ENCODE results near the gene ENPP6.

Gene ENPP6

GRCh38 chr4:184196730-184197385 is 20.8 kb downstream of the ENPP6 start:
- no peak for TF ChIP-seq CTCF (IDR thresholded peaks at IDR 0.05; ENCODE audit: control insufficient read depth, insufficient read depth, low read depth, low read length, missing control alignments)
- DNase-seq (ENCODE audit: low read depth), result no peak
- no peak overlapping the region for H3K4me3 ChIP-seq (ENCODE audit: control insufficient read depth, low read depth, low read length)

- H3K4me3 ChIP-seq (ENCODE audit: control insufficient read depth, low read depth, low read length), result no peak overlapping the region
- TF ChIP-seq CTCF (IDR thresholded peaks at IDR 0.05; ENCODE audit: control insufficient read depth, insufficient read depth, low read depth, low read length, missing control alignments), result no peak
- DNase-seq (ENCODE audit: low read depth), result no peak
These were observed 23.8 kb downstream of the ENPP6 start for GRCh38 chr4:184193556-184194525.

DNA sequence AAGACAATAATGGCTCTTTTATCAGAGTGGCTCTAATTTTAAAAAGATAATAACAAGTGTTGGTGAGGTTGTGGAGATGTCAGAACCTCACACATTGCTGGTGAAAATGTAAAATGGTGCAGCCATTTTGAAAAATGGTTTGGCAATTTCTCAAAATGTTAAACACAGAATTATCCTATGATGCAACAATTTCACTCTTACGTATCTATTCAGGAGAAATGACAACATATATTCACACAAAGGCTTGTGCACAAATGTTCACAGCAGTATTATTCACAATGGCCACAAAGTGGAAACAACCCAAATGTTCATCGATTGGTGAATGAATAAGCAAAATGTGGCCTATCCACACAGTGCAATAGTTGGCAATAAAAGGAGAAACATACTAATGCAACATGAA is 24.7 kb downstream of the ENPP6 start:
- no peak for TF ChIP-seq CTCF (IDR thresholded peaks at IDR 0.05; ENCODE audit: control insufficient read depth, insufficient read depth, low read depth, low read length, missing control alignments)
- no peak for DNase-seq (ENCODE audit: low read depth)
- no peak overlapping the region for H3K4me3 ChIP-seq (ENCODE audit: control insufficient read depth, low read depth, low read length)

DNA sequence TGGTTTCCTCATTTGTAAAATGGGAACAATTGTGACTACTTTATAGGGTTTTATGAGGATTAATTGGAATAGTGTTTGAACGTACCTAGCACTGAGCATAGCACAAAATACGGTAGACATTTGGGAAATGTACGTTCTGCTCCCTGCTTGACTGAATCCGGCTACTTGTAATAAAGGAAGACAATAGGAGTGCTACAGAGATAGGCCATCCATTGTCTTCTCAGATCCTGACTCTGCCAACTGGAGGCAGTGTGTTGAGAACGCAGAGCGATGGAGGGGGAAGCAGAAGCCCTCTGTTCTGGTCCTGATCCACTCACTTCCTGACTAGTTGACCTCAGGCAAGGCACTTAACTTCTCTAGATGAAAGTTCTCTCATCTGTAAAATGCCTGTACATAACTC is 26.4 kb downstream of the ENPP6 start:
- no peak for TF ChIP-seq CTCF (IDR thresholded peaks at IDR 0.05; ENCODE audit: control insufficient read depth, insufficient read depth, low read depth, low read length, missing control alignments)
- no peak for DNase-seq (ENCODE audit: low read depth)
- H3K4me3 ChIP-seq (ENCODE audit: control insufficient read depth, low read depth, low read length), result no peak overlapping the region

GRCh38 chr4:184190711-184191110 is 27.0 kb downstream of the ENPP6 start:
- H3K4me3 ChIP-seq (ENCODE audit: control insufficient read depth, low read depth, low read length), result no peak overlapping the region
- no peak for DNase-seq (ENCODE audit: low read depth)
- no peak for TF ChIP-seq CTCF (IDR thresholded peaks at IDR 0.05; ENCODE audit: control insufficient read depth, insufficient read depth, low read depth, low read length, missing control alignments)

DNA sequence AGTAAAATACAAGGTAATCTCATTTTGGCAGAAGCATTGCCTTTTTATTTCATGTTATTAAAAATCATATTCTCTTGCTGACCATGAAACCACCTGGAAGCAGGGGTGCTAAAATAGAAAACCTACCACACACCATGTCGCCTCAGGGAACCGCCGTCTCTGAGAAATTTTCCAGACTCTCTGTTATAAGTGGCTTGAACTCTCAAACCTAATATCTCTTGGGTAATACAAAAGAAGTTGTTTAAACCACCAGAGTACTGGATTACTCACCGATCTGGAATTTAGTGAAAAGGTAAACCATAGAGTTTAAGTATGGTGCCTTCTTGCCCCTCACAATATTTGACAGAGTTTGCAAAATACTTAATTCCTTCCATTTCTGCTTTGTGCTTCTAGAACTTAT is 27.7 kb downstream of the ENPP6 start:
- DNase-seq (ENCODE audit: low read depth), result no peak
- TF ChIP-seq CTCF (IDR thresholded peaks at IDR 0.05; ENCODE audit: control insufficient read depth, insufficient read depth, low read depth, low read length, missing control alignments), result no peak
- no peak overlapping the region for H3K4me3 ChIP-seq (ENCODE audit: control insufficient read depth, low read depth, low read length)
